Mesendoderm (in vitro differentiated cells): Measurements from ENCODE around the gene ARHGAP5. TPM values are rescaled to one million over a fixed set of nuclear protein-coding genes. Genes with fewer than 3 reads are reported as not detected.

Source experiments
- DNase-seq: peaks from one replicate; pipeline ENCODE4 v3.0.0; 2013
- H2AK5ac ChIP-seq: 2 replicates; pipeline ENCODE4 v1.6.1; 2013; ENCODE audit warnings: low read length, inconsistent platforms
- H2BK120ac ChIP-seq: 2 replicates; pipeline ENCODE4 v1.6.1; 2013; ENCODE audit warnings: low read depth, mild to moderate bottlenecking, low read length, moderate library complexity, mixed read lengths
- H2BK15ac ChIP-seq: replicated peaks from 2 replicates; pipeline ENCODE4 v1.6.1; 2013; ENCODE audit warnings: low read depth, mild to moderate bottlenecking, moderate library complexity
- H2BK5ac ChIP-seq: 2 replicates; pipeline ENCODE4 v1.6.1; 2013; ENCODE audit warnings: low read length, inconsistent platforms
- H3K18ac ChIP-seq: 2 replicates; pipeline ENCODE4 v1.6.1; 2013; ENCODE audit warnings: mild to moderate bottlenecking, low read length, mixed read lengths
- H3K23ac ChIP-seq: one replicate; pipeline ENCODE4 v1.6.1; 2013; ENCODE audit warnings: low read length
- H3K27ac ChIP-seq: 2 replicates; pipeline ENCODE4 v1.5.1; 2013; ENCODE audit warnings: low read depth, mild to moderate bottlenecking, inconsistent platforms, low read length, moderate library complexity
- H3K27me3 ChIP-seq: 2 replicates; pipeline ENCODE4 v1.6.1; 2013; ENCODE audit warnings: low read length, control low read depth, mild to moderate bottlenecking, inconsistent platforms; ENCODE audit not compliant: insufficient read depth, poor library complexity
- H3K36me3 ChIP-seq: 2 replicates; pipeline ENCODE4 v1.6.1; 2013; ENCODE audit warnings: low read length, inconsistent platforms; ENCODE audit not compliant: control insufficient read depth, insufficient read depth
- H3K4ac ChIP-seq: one replicate; pipeline ENCODE4 v1.6.1; 2013; ENCODE audit warnings: low read depth, mild to moderate bottlenecking, low read length, moderate library complexity
- H3K4me1 ChIP-seq: 2 replicates; pipeline ENCODE4 v1.6.1; 2013; ENCODE audit warnings: low read depth, low read length, inconsistent platforms; ENCODE audit not compliant: control insufficient read depth
- H3K4me2 ChIP-seq: 2 replicates; pipeline ENCODE4 v1.6.1; 2013; ENCODE audit warnings: low read length
- H3K4me3 ChIP-seq: 2 replicates; pipeline ENCODE4 v1.5.1; 2013; ENCODE audit warnings: mild to moderate bottlenecking, low read length
- H3K56ac ChIP-seq: one replicate; pipeline ENCODE4 v1.6.1; 2013; ENCODE audit warnings: low read length
- H3K79me1 ChIP-seq: 2 replicates; pipeline ENCODE4 v1.6.1; 2013; ENCODE audit warnings: low read length, inconsistent platforms
- H3K79me2 ChIP-seq: 2 replicates; pipeline ENCODE4 v1.6.1; 2013; ENCODE audit warnings: mild to moderate bottlenecking, low read length; ENCODE audit not compliant: control insufficient read depth, insufficient read depth
- H3K9ac ChIP-seq: 2 replicates; pipeline ENCODE4 v1.6.1; 2013; ENCODE audit warnings: low read length, inconsistent platforms
- H4K5ac ChIP-seq: one replicate; pipeline ENCODE4 v1.6.1; 2013; ENCODE audit warnings: low read length
- H4K8ac ChIP-seq: one replicate; pipeline ENCODE4 v1.6.1; 2013; ENCODE audit warnings: low read depth, mild to moderate bottlenecking, control low read depth, low read length, moderate library complexity
- WGBS: extraction: QIAGEN DNeasy Blood & Tissue Kit; methylation state at CpG from one replicate; pipeline ENCODE4 v1.1.7; 2013; ENCODE audit warnings: low lambda C conversion rate, missing lambda C conversion rate; ENCODE audit not compliant: insufficient coverage; ENCODE audit errors: extremely low coverage; 5-methylcytosine and 5-hydroxymethylcytosine counted together
- polyA plus RNA-seq, 2 experiments: library from polyadenylated mRNA; stranded (reverse); fragments of 200-250 nt; gene quantifications; one replicate each; pipeline ENCODE4 v1.2.3, GENCODE V29; 2013

ARHGAP5 gene, protein sequence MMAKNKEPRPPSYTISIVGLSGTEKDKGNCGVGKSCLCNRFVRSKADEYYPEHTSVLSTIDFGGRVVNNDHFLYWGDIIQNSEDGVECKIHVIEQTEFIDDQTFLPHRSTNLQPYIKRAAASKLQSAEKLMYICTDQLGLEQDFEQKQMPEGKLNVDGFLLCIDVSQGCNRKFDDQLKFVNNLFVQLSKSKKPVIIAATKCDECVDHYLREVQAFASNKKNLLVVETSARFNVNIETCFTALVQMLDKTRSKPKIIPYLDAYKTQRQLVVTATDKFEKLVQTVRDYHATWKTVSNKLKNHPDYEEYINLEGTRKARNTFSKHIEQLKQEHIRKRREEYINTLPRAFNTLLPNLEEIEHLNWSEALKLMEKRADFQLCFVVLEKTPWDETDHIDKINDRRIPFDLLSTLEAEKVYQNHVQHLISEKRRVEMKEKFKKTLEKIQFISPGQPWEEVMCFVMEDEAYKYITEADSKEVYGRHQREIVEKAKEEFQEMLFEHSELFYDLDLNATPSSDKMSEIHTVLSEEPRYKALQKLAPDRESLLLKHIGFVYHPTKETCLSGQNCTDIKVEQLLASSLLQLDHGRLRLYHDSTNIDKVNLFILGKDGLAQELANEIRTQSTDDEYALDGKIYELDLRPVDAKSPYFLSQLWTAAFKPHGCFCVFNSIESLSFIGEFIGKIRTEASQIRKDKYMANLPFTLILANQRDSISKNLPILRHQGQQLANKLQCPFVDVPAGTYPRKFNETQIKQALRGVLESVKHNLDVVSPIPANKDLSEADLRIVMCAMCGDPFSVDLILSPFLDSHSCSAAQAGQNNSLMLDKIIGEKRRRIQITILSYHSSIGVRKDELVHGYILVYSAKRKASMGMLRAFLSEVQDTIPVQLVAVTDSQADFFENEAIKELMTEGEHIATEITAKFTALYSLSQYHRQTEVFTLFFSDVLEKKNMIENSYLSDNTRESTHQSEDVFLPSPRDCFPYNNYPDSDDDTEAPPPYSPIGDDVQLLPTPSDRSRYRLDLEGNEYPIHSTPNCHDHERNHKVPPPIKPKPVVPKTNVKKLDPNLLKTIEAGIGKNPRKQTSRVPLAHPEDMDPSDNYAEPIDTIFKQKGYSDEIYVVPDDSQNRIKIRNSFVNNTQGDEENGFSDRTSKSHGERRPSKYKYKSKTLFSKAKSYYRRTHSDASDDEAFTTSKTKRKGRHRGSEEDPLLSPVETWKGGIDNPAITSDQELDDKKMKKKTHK (N-terminal part only)
- 28.2 TPM for polyA plus RNA-seq (2013, experiment 1 of 2)
- 29.9 TPM for polyA plus RNA-seq (2013, experiment 2 of 2)

DNA sequence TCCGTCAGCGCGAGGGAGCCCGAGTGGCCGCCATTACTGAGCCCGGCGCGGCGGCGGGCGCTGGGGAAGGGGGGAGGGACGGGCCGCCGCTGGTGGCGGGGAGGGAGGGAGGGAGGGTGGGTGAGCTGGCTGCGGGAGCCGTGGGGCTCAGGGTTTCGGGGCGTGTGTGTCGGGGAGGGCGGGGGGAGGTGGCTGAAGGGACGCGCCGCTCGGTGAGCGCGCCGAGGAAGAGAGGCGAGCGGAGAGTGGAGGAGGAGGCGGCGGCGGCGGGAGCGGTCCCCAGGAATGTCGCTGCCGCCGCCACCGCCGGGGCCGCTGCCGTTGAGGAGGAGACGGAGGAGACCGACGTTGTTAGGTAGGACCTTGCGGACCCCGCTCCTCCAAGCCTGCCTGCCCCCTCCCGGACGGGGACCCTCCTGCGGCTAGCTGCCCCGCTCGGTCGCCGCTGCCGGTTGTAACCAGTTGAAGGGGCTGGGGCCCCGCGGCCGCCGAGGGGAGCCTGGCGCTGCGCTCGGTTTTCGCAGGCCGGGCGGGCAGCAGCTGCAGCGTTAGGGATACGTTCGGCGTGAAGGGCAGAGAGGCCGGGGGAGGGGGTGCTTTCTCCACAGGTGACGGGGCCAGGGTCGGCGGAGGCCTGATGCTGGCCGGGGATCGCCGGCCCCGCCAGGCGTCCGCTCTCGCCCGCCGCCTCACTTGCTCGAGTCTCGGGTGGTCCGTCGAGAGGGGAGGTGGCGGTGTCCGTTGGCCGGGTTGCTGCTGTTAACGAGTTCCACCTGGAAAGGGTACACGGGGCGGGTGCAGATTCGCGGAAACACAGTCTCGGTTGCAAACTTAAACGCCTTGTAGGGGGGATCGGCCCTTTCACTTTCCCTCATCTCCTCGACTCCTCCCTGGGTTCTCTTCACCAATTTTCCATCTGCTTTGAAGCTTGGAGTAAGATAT is at the start of gene ARHGAP5:
ARHGAP5 (plus strand) TSS at position 224 of the 942 bp plus-strand sequence. CDS start 13,366 bp downstream, outside the sequence.
- H3K79me1 ChIP-seq, result peaks cover 3% of the 10 kb centered on the region
- DNase-seq, result peak; percentile 84
- H4K8ac ChIP-seq, result no peak within 1 kb of the TSS
- peak within 1 kb of the TSS; percentile 95 for H3K56ac ChIP-seq
- H3K4me3 ChIP-seq, result peak within 1 kb of the TSS; percentile 68
- peak within 1 kb of the TSS; percentile 98 for H3K18ac ChIP-seq
- no peaks in the 10 kb centered on the region for H3K36me3 ChIP-seq
- WGBS, result no CpG with 5 or more reads among the region's 98 CpGs
- H3K4ac ChIP-seq, result peak within 1 kb of the TSS; percentile 96
- H4K5ac ChIP-seq, result no peak within 1 kb of the TSS
- peak within 1 kb of the TSS; percentile 1 for H2BK120ac ChIP-seq
- no peak within 1 kb of the TSS for H2AK5ac ChIP-seq
- peak within 1 kb of the TSS; percentile 76 for H3K9ac ChIP-seq
- peak within 1 kb of the TSS; percentile 72 for H3K4me2 ChIP-seq
- H3K23ac ChIP-seq, result peak within 1 kb of the TSS; percentile 98
- H3K4me1 ChIP-seq, result peaks cover 1% of the 10 kb centered on the region
- peaks cover 23% of the 10 kb centered on the region for H3K79me2 ChIP-seq
- H3K27me3 ChIP-seq, result no peaks in the 10 kb centered on the region
- H2BK15ac ChIP-seq, result no peak within 1 kb of the TSS
- peak within 1 kb of the TSS; percentile 99 for H3K27ac ChIP-seq
- peak within 1 kb of the TSS; percentile 72 for H2BK5ac ChIP-seq

DNA sequence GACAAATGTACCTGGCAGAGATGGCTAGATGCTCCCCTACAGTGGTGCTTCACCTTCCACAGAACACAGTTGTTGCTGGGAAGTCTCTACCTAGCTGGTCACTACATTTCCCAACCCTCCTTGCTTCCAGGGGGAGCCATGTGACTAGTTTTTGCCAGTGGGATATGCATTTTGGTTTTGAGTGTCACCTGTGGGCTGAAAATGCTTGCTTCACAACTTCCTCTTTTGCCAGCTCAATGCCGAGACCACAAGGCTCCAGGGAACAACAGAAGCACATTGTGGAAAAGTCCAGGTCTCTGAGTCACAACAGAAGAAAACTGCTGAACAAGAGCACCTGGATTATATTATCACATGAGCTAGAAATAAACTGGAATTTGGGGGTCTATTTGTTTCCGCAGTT is 48.5 kb upstream of the ARHGAP5 start:
- Histone ChIP-seq H2BK5ac (no peak overlapping the region), H3K18ac (no peak overlapping the region), H2BK15ac (no peak overlapping the region), H3K56ac (no peak overlapping the region), H3K9ac (no peak overlapping the region), H4K8ac (no peak overlapping the region), H3K4me3 (no peak overlapping the region), H3K27ac (no peak overlapping the region), H2BK120ac (no peak overlapping the region), H3K23ac (no peak overlapping the region), H4K5ac (no peak overlapping the region), H3K27me3 (no peaks in the 10 kb centered on the region), H3K79me2 (no peaks in the 10 kb centered on the region), H3K4me1 (no peaks in the 10 kb centered on the region), H3K79me1 (no peaks in the 10 kb centered on the region), H3K4me2 (no peak overlapping the region), H3K36me3 (no peaks in the 10 kb centered on the region), H3K4ac (no peak overlapping the region), H2AK5ac (no peak overlapping the region)
- DNase-seq, result no peak
- WGBS, result no CpG with 5 or more reads among the region's 2 CpGs

DNA sequence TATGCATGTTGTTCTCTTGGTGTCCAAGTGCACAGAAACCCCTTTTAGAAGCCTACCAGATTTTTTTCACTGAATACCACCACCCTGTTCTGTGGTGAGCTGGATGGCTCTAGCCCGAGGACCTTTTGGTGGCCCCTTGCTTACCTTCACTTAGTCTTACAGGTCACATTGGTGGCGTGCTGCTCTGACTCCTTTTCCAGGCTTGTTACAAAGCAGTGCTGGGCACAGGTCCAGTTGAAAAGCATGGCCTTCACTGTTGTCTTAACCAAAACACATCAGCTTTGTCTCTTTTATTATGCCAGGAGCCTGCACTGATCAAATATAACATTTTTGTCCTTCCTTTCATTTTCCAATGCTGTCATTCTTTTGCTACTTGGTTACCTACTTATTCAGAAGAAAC is 43.6 kb upstream of the ARHGAP5 start:
- H2AK5ac ChIP-seq, result no peak overlapping the region
- no peaks in the 10 kb centered on the region for H3K79me2 ChIP-seq
- H3K27me3 ChIP-seq, result no peaks in the 10 kb centered on the region
- H3K4me3 ChIP-seq, result no peak overlapping the region
- H3K4me2 ChIP-seq, result no peak overlapping the region
- WGBS, result no CpG with 5 or more reads among the region's 2 CpGs
- no peak overlapping the region for H3K27ac ChIP-seq
- DNase-seq, result no peak
- no peak overlapping the region for H4K5ac ChIP-seq
- H3K79me1 ChIP-seq, result no peaks in the 10 kb centered on the region
- no peak overlapping the region for H2BK5ac ChIP-seq
- no peaks in the 10 kb centered on the region for H3K36me3 ChIP-seq
- H4K8ac ChIP-seq, result no peak overlapping the region
- no peaks in the 10 kb centered on the region for H3K4me1 ChIP-seq
- H3K18ac ChIP-seq, result no peak overlapping the region
- H2BK120ac ChIP-seq, result no peak overlapping the region
- no peak overlapping the region for H3K56ac ChIP-seq
- no peak overlapping the region for H3K4ac ChIP-seq
- no peak overlapping the region for H3K23ac ChIP-seq
- no peak overlapping the region for H2BK15ac ChIP-seq
- no peak overlapping the region for H3K9ac ChIP-seq

DNA sequence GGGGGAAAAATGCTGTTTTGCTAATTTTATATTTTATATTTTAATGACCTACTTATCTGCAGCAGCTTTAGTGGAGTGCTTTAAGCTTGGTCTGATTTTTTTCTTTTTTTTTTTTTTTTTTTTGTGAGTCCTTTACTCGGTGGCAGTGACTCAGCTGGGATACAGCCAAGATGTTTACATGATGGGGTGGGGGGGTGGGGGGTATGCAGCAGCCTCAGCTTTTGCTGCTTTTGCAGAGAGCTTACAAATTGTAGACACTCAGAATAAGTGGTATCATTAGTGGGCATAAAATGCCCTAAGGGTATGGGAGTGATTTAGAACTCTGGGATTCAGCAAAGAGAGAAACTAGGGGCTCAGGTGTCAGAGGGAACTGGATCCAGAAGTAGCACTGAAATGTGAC is 38.2 kb upstream of the ARHGAP5 start:
- DNase-seq, result no peak
- Histone ChIP-seq H3K36me3 (no peaks in the 10 kb centered on the region), H2BK120ac (no peak overlapping the region), H3K79me2 (no peaks in the 10 kb centered on the region), H2BK15ac (no peak overlapping the region), H3K79me1 (no peaks in the 10 kb centered on the region), H2BK5ac (no peak overlapping the region), H3K4me3 (no peak overlapping the region), H4K8ac (no peak overlapping the region), H3K27me3 (no peaks in the 10 kb centered on the region), H4K5ac (no peak overlapping the region), H3K56ac (no peak overlapping the region), H3K4ac (no peak overlapping the region), H3K9ac (no peak overlapping the region), H2AK5ac (no peak overlapping the region), H3K4me1 (no peaks in the 10 kb centered on the region), H3K23ac (no peak overlapping the region), H3K27ac (no peak overlapping the region), H3K18ac (no peak overlapping the region), H3K4me2 (no peak overlapping the region)
- WGBS, result no CpG with 5 or more reads among the region's 1 CpG
